Esophagus muscularis mucosa (tissue), 4 donors: Measurements from ENCODE around the gene P2RY11. TPM values are rescaled to one million over a fixed set of nuclear protein-coding genes. Genes with fewer than 3 reads are reported as not detected.
A peak's percentile ranks its signal among the peaks of the same experiment; 100 is the strongest.

ENCODE experiments used
- DNase-seq: peaks from one replicate; pipeline ENCODE4 v3.0.0-alpha.2; 2017; ENCODE audit errors: extremely low spot score
- H3K27ac ChIP-seq, 4 donors: fragments of 200-600 bp; sonication (generic); replicated peaks in 1 of 4; 1 replicate in 3 of 4; 2 replicates in 1 of 4; pipeline ENCODE4 v1.5.1; 2016 to 2019; ENCODE audit warnings: mild to moderate bottlenecking in 1 of 4
- H3K27me3 ChIP-seq, 4 donors: fragments of 200-600 bp; sonication (generic); one replicate each; pipeline versions ENCODE4 v1.5.1 to v1.6.0; 2016 to 2019
- H3K36me3 ChIP-seq, 4 donors: fragments of 200-600 bp; sonication (generic); one replicate each; pipeline ENCODE4 v1.5.1; 2016 to 2019
- H3K4me1 ChIP-seq, 4 donors: fragments of 200-600 bp; sonication (generic); one replicate each; pipeline ENCODE4 v1.5.1; 2016 to 2019
- H3K4me3 ChIP-seq, 4 donors: fragments of 200-600 bp; sonication (generic); 1 replicate in 2 of 4; 2 replicates in 2 of 4; pipeline ENCODE4 v1.5.1; 2016 to 2019; ENCODE audit warnings: mild to moderate bottlenecking in 4 of 4, moderate library complexity in 1 of 4
- H3K9me3 ChIP-seq, 4 donors: fragments of 200-600 bp; sonication (generic); 1 replicate in 3 of 4; 2 replicates in 1 of 4; pipeline ENCODE4 v1.5.1; 2016 to 2019
- EP300 ChIP-seq: sonication (generic); formaldehyde crosslinking; IDR thresholded peaks from one replicate; pipeline ENCODE4 v1.6.1; 2017; ENCODE audit warnings: antibody characterized with exemption
- POLR2A ChIP-seq: fragments of 450-650 bp; IDR thresholded peaks from one replicate; pipeline ENCODE4 v1.6.1; 2017; ENCODE audit warnings: antibody characterized with exemption, moderate library complexity, mild to moderate bottlenecking, low read depth
- POLR2AphosphoS5 ChIP-seq, 2 donors: sonication (generic); formaldehyde crosslinking; IDR thresholded peaks; one replicate each; pipeline ENCODE4 v1.6.1; 2017; ENCODE audit warnings: antibody characterized with exemption in 2 of 2
- WGBS: methylation state at CpG from one replicate; pipeline ENCODE4 v1.1.5; 2018; 5-methylcytosine and 5-hydroxymethylcytosine counted together
- intact Hi-C: fragments of 100-400 bp; cut with DNase I; formaldehyde crosslinking; loops from one replicate; pipeline ENCODE4 v1.15.1; 2023
- total RNA-seq, 4 donors: library from RNA; depleted of rRNA; stranded (reverse); fragments of >200 nt; gene quantifications; one replicate each; pipeline versions ENCODE4 v1.1.0 to v1.2.1, GENCODE V29; 2016
- TF ChIP-seq, protein P1 (sequence below), 3 experiments: fragments of 200-600 bp in 2 of 3; fragments of 450-650 bp in 1 of 3; sonication (generic) in 2 of 3; IDR thresholded peaks; one replicate each; pipeline ENCODE4 v1.5.1; 2017 to 2019; ENCODE audit warnings: antibody characterized with exemption in 3 of 3, mild to moderate bottlenecking in 2 of 3, moderate library complexity in 1 of 3

P2RY11 gene, protein sequence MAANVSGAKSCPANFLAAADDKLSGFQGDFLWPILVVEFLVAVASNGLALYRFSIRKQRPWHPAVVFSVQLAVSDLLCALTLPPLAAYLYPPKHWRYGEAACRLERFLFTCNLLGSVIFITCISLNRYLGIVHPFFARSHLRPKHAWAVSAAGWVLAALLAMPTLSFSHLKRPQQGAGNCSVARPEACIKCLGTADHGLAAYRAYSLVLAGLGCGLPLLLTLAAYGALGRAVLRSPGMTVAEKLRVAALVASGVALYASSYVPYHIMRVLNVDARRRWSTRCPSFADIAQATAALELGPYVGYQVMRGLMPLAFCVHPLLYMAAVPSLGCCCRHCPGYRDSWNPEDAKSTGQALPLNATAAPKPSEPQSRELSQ
- 10 to 100 TPM in 1 of 4 donors, 1 to 10 TPM in 3; 4.9 to 11.3 (median 8.5) TPM for total RNA-seq

DNA sequence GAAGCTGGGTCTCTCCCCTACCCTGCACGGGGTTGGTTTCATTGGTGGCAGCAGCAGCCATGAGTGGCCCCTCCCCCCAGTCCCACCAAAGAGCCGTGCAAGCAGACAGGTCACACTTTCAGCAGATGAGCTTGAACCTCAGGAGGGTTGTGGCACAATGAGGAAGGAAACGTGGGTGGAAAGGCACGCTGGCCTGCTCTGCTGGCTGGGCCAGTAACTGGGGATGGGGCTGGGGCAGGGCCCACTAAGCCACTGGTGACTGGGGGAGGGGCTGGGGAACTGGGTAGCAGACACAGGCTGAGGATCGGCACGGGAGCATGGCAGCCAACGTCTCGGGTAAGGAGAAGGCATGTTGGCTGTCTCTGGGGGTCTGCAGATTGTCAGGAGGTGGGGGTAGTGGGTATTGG is at the start of gene P2RY11:
Gene P2RY11, plus strand, starts transcription at position 289 of the 407 bp plus-strand sequence. Its CDS starts 29 bp downstream, at position 318.
- no peaks in the 10 kb centered on the region for H3K27me3 ChIP-seq
- peaks cover 9 to 39% (median 27%) of the 10 kb centered on the region in 4 donors for H3K4me1 ChIP-seq
- peak within 1 kb of the TSS in 1 of 4 donors; percentile 3 for H3K27ac ChIP-seq
- no peaks in the 10 kb centered on the region for H3K9me3 ChIP-seq
- TF ChIP-seq POLR2A (no peak), EP300 (no peak), POLR2AphosphoS5 (IDR thresholded peaks at IDR 0.05) (no peak)
- TF ChIP-seq, protein P1, sequence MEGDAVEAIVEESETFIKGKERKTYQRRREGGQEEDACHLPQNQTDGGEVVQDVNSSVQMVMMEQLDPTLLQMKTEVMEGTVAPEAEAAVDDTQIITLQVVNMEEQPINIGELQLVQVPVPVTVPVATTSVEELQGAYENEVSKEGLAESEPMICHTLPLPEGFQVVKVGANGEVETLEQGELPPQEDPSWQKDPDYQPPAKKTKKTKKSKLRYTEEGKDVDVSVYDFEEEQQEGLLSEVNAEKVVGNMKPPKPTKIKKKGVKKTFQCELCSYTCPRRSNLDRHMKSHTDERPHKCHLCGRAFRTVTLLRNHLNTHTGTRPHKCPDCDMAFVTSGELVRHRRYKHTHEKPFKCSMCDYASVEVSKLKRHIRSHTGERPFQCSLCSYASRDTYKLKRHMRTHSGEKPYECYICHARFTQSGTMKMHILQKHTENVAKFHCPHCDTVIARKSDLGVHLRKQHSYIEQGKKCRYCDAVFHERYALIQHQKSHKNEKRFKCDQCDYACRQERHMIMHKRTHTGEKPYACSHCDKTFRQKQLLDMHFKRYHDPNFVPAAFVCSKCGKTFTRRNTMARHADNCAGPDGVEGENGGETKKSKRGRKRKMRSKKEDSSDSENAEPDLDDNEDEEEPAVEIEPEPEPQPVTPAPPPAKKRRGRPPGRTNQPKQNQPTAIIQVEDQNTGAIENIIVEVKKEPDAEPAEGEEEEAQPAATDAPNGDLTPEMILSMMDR (IDR thresholded peaks at IDR 0.05): no peak
- intact Hi-C loops: no loop called here
- WGBS: 47% methylated on average over 7 of the region's 8 CpGs
- H3K36me3 ChIP-seq: peaks cover 54 to 76% (median 72%) of the 10 kb centered on the region in 4 donors
- DNase-seq: no peak
- H3K4me3 ChIP-seq: no peak within 1 kb of the TSS

DNA sequence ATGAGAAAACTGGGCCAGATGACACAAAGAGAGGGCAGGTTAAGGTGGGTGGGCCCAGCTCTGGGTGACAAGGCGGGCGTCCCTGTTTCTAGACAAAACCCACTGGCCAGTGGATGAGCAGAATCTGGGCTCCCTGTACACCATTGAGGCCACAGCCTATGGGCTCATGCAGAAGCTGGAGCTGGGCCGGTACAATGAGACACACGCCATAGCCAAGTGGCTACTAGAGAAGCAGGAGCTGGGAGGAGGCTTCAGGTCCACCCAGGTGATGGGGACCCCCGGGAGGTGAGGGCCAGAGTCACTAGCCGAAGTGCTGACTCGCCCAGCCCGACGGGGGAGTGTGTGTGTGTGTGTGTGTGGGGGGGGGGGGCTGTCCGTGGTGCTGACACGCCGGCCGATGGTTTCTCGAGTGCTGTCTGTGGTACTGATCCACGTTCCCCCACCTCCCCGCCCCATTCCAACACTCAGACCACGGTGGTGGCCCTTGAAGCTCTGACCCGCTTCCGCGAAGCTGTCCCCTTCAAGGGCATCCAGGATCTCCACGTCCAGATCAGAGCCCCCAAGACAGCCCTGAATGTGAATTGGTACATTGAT is 49.7 kb upstream of the P2RY11 start:
- DNase-seq: no peak
- no peaks in the 10 kb centered on the region for H3K4me1 ChIP-seq
- no peaks in the 10 kb centered on the region for H3K36me3 ChIP-seq
- no peaks in the 10 kb centered on the region for H3K9me3 ChIP-seq
- peaks cover 0 to 80% (median 2%) of the 10 kb centered on the region in 4 donors for H3K27me3 ChIP-seq
- no peak for TF ChIP-seq EP300
- TF ChIP-seq, protein P1 (IDR thresholded peaks at IDR 0.05): no peak
- no peak for TF ChIP-seq POLR2AphosphoS5 (IDR thresholded peaks at IDR 0.05)
- TF ChIP-seq POLR2A: no peak
- H3K4me3 ChIP-seq: no peak overlapping the region
- no peak overlapping the region for H3K27ac ChIP-seq
- 75% methylated on average over 3 of the region's 21 CpGs for WGBS
- intact Hi-C loops: no loop called here

DNA sequence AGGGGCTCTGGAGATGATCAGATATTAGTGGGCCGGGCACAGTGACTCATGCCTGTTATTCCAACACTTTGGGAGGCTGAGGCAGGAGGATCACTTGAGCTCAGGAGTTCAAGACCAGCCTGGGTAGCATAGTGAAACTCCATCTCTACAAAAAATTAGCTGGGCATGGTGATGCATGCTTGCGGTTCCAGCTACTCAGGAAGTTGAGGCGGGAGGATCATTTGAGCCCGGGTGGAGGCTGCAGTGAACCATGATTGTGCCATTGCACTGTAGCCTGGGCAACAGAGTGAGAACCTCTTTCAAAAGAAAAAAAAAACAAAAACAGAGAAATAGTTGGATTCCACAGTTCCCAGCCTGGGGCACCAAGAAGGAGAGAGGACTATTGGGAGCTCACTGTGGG is 43.3 kb upstream of the P2RY11 start:
- WGBS: 60% methylated on average over 4 of the region's 4 CpGs
- H3K27ac ChIP-seq: no peak overlapping the region
- H3K9me3 ChIP-seq: no peaks in the 10 kb centered on the region
- H3K27me3 ChIP-seq: peaks cover 0 to 74% (median 0%) of the 10 kb centered on the region in 4 donors
- no peak for TF ChIP-seq POLR2A
- intact Hi-C loops: no loop called here
- no peak for DNase-seq
- no peaks in the 10 kb centered on the region for H3K4me1 ChIP-seq
- no peak overlapping the region for H3K4me3 ChIP-seq
- H3K36me3 ChIP-seq: no peaks in the 10 kb centered on the region

DNA sequence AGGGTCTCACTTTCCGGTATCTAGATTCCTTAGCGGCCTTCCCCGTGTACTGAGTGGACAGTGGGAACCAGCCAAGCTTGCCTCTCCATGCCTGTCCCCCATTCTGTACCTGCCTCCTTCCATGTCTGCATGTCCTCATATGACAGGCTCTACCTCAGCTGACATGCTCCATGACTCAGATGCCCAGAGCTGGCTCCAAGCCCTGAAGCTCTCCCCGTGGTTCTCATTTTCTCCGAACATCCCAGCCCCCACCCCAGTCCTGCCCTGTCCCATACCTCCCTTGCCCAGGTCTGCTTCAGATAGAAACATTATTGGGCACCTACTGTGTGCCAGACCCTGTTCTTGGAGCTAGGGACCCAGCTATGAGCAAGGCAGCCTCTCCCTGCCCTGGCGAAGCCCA is 42.4 kb upstream of the P2RY11 start:
- no peak overlapping the region for H3K4me3 ChIP-seq
- intact Hi-C loops: no loop called here
- H3K27ac ChIP-seq: no peak overlapping the region
- H3K36me3 ChIP-seq: no peaks in the 10 kb centered on the region
- TF ChIP-seq POLR2A (no peak), POLR2AphosphoS5 (IDR thresholded peaks at IDR 0.05) (no peak), EP300 (no peak)
- TF ChIP-seq, protein P1 (IDR thresholded peaks at IDR 0.05): no peak
- DNase-seq: no peak
- no peaks in the 10 kb centered on the region for H3K4me1 ChIP-seq
- peaks cover 0 to 72% (median 0%) of the 10 kb centered on the region in 4 donors for H3K27me3 ChIP-seq
- H3K9me3 ChIP-seq: peaks cover 0 to 8% (median 2%) of the 10 kb centered on the region in 4 donors
- 60% methylated on average over 6 of the region's 6 CpGs for WGBS

DNA sequence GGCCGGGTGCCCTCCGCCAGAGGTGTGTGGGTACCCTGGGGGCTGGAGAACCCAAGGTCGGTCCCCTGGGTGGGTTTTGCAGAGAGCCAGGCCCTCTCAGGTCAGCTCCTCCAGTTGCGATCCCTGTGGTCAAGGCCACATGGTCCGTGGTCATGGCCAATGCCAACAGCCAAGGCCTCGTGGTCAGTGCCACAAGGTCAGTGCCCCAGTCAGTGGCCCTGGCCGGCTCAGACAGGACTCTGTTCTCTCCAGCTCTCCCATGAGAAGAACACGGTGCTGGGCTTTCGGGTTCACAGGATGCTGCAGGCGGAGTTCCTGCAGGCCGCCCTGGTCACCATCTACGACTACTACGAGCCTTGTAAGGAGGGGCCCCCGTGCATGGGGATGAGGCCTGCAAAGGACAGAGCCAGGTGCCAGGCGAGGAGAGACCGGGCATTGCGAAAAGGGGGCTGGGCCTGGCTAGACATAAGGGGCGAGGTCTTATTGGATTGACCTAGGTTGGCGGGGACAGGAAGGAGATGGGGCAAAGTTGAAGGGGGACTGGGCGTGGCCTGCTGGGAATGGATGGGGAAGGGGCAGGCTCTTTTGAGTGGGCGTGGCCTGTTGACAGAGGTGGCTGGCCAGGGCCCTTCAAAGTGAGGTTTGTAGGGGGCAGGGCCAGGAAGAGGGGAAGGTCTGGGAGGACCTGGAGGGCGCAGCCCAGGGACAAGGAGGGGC is 40.6 kb upstream of the P2RY11 start:
- TF ChIP-seq POLR2AphosphoS5 (IDR thresholded peaks at IDR 0.05) (no peak), EP300 (no peak), POLR2A (no peak)
- TF ChIP-seq, protein P1 (IDR thresholded peaks at IDR 0.05): no peak
- 66% methylated on average over 9 of the region's 22 CpGs for WGBS
- no peak overlapping the region for H3K27ac ChIP-seq
- intact Hi-C loops: no loop called here
- H3K36me3 ChIP-seq: no peaks in the 10 kb centered on the region
- peaks cover 0 to 61% (median 0%) of the 10 kb centered on the region in 4 donors for H3K27me3 ChIP-seq
- no peak overlapping the region for H3K4me3 ChIP-seq
- H3K9me3 ChIP-seq: peaks cover 0 to 11% (median 4%) of the 10 kb centered on the region in 4 donors
- DNase-seq: no peak
- H3K4me1 ChIP-seq: no peaks in the 10 kb centered on the region
